PC-3 (cell line): Measurements from ENCODE around the gene PLRG1.

ENCODE experiments used
- CTCF ChIP-seq: fragments of 300-600 bp; sonication (generic); conservative IDR thresholded peaks from 2 replicates; pipeline ENCODE4 v1.5.1; 2017; ENCODE audit warnings: antibody characterized with exemption, low read depth, mild to moderate bottlenecking, low read length
- EZH2 ChIP-seq: fragments of 300-600 bp; sonication (generic); IDR thresholded peaks from one replicate; pipeline ENCODE4 v1.6.1; 2017; ENCODE audit warnings: antibody characterized with exemption, mild to moderate bottlenecking, low read length; ENCODE audit not compliant: unreplicated experiment
- EZH2phosphoT487 ChIP-seq: fragments of 300-600 bp; sonication (generic); IDR thresholded peaks from 2 replicates; pipeline ENCODE4 v1.6.1; 2018; ENCODE audit warnings: mild to moderate bottlenecking, antibody characterized with exemption, low read length, borderline replicate concordance

GRCh38 chr4:154566639-154567204 lies 16.5 kb upstream of the PLRG1 start:
- TF ChIP-seq EZH2phosphoT487: peak; percentile 88
- TF ChIP-seq CTCF: no peak
- no peak for TF ChIP-seq EZH2
